ENCODE results near the gene NELFCD. TPM values are rescaled to one million over a fixed set of nuclear protein-coding genes. Genes with fewer than 3 reads are reported as not detected.
A peak's percentile ranks its signal among the peaks of the same experiment; 100 is the strongest.

The NELFCD gene
- polyA plus RNA-seq, 3 donors: 49.0 to 74.8 (median 50.1) TPM

GRCh38 chr20:59042151-59042795 is 61.2 kb downstream of the NELFCD start, which contains the start of gene PRELID3B:
PRELID3B (minus strand) TSS chr20:59042786; CDS start chr20:59042730, 56 bp downstream.
- Histone ChIP-seq H3K36me3 (replicated peaks in 1 of 2; ENCODE audit: control insufficient read depth in 1 of 2, insufficient read depth in 2 of 2, low read length in 2 of 2) (peaks cover 11 to 25% of the 10 kb centered on the region in 2 donors), H3K27me3 (ENCODE audit: control insufficient read depth in 2 of 2, insufficient read depth in 2 of 2, low read length in 2 of 2) (no peaks in the 10 kb centered on the region)
- H3K36me3 Mint-ChIP-seq: peaks cover 21 to 26% of the 10 kb centered on the region in 2 donors

More at GRCh38 chr20:59042151-59042795, 61.2 kb downstream of the NELFCD start, which contains the start of gene PRELID3B:
- Histone ChIP-seq H3K4me1 (ENCODE audit: control insufficient read depth in 1 of 2, insufficient read depth in 2 of 2, low read length in 2 of 2) (peaks cover 21 to 35% of the 10 kb centered on the region in 2 donors), H4K20me1 (ENCODE audit: insufficient read depth, low read length) (peaks cover 41% of the 10 kb centered on the region), H3K9ac (ENCODE audit: insufficient read depth, low read length, poor library complexity, severe bottlenecking) (peak within 1 kb of the TSS; percentile 86), H3K79me2 (ENCODE audit: insufficient read depth, low read length) (peaks cover 54% of the 10 kb centered on the region), H3K27ac (ENCODE audit: low read depth in 1 of 2, low read length in 2 of 2) (peak within 1 kb of the TSS; percentile 44 to 90), H2AFZ (ENCODE audit: insufficient read depth, low read depth, low read length, poor library complexity, severe bottlenecking) (peak within 1 kb of the TSS; percentile 76), H3K4me3 (replicated peaks in 1 of 3; ENCODE audit: low read depth in 2 of 3, low read length in 3 of 3) (peak within 1 kb of the TSS; percentile 76 to 92 (median 79)), H3K9me3 (replicated peaks in 1 of 2; ENCODE audit: control insufficient read depth in 1 of 2, insufficient read depth in 1 of 2, low read length in 2 of 2) (no peaks in the 10 kb centered on the region), H3K4me2 (replicated peaks; ENCODE audit: extremely low read depth, low read length, poor library complexity, severe bottlenecking) (peak within 1 kb of the TSS; percentile 88)
- peaks cover 0 to 2% (median 0%) of the 10 kb centered on the region in 3 donors for H3K27me3 Mint-ChIP-seq (ENCODE audit: low read depth in 3 of 3)
- H3K4me1 Mint-ChIP-seq: peaks cover 40% of the 10 kb centered on the region
- no peak for TF ChIP-seq CTCF (IDR thresholded peaks at IDR 0.05)
- intact Hi-C loops (cut with micrococcal nuclease): loop anchor here in 1 of 2 donors (5.0 to 10.0 kb wide), 2 partner anchors 145 to 387 kb away; partner anchors contain the start of gene STX16
- peak within 1 kb of the TSS; percentile 86 to 96 (median 92) for H3K27ac Mint-ChIP-seq
- 5% methylated on average over 50 of the region's 50 CpGs for WGBS (ENCODE audit: insufficient coverage)
- H3K9me3 Mint-ChIP-seq: no peaks in the 10 kb centered on the region
- peak in 2 of 3 donors; percentile 3 to 14 for DNase-seq
- H3K4me3 Mint-ChIP-seq: peak within 1 kb of the TSS; percentile 85 to 91
